GM10266 (cell line): ENCODE measurements around the gene NF1.
"Not testable (repeated sequence)": the region's sequence is repeated elsewhere in the genome, so short reads cannot be mapped to it uniquely, and the experiment has no call there.

Experiments
- DNase-seq: peaks from one replicate; pipeline ENCODE4 v3.0.0; 2012; ENCODE audit errors: extremely low spot score
- CTCF ChIP-seq: IDR thresholded peaks from 2 replicates; pipeline ENCODE4 v1.5.1; 2012; ENCODE audit warnings: mild to moderate bottlenecking, low read depth; ENCODE audit not compliant: control insufficient read depth, insufficient read depth; ENCODE audit errors: missing control alignments

NF1 gene

GRCh38 chr17:31374503-31374902 is 279.7 kb downstream of the NF1 start:
- TF ChIP-seq CTCF = no peak

GRCh38 chr17:31378638-31379037 is 283.9 kb downstream of the NF1 start:
- TF ChIP-seq CTCF = no peak
- no peak for DNase-seq

More at GRCh38 chr17:31374503-31374902, 279.7 kb downstream of the NF1 start:
- no peak for DNase-seq

GRCh38 chr17:31379597-31380205 is 284.9 kb downstream of the NF1 start:
- no peak for TF ChIP-seq CTCF
- no peak for DNase-seq

GRCh38 chr17:31381165-31381668 is 286.4 kb downstream of the NF1 start:
- no peak for DNase-seq
- no peak for TF ChIP-seq CTCF

GRCh38 chr17:31382668-31383275 is 288.0 kb downstream of the NF1 start:
- DNase-seq = not testable (repeated sequence)

GRCh38 chr17:31383488-31383887 is 288.7 kb downstream of the NF1 start:
- not testable (repeated sequence) for DNase-seq
- peak; percentile 16 for TF ChIP-seq CTCF

- TF ChIP-seq CTCF = no peak
- no peak for DNase-seq
Observed at GRCh38 chr17:31385428-31386285, 290.9 kb downstream of the NF1 start.
